ENCODE results near the gene ACO1. TPM values are rescaled to one million over a fixed set of nuclear protein-coding genes. Genes with fewer than 3 reads are reported as not detected.

ACO1 gene
- total and polyA plus RNA-seq, 9 of the 15 experiments (the other 6 are each of a cell fraction or from before 2014, with no cell fraction given): 0.96 to 29.7 (median 16.9) TPM

DNA sequence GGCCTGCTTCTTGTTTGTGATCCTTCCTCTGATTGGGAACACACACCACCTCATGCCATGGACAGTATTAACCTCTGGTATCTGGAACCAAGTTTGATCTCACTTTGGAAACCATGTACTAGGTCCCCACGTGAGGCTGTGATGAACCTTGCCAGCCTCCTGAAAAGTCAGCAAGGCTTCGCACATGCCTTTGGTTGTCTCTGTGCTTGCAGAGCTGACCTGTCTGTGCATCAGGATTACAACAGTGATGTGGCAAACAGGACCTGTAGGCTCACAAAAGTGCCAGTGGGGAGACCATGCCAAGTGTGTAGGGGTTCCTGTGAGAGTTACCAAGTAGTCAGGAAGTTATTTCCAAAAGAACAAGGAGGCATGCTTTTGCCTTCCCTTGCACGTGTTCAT lies 1.4 kb downstream of the ACO1 start:
- DNase-seq (ENCODE audit: extremely low read depth in 1 of 4, low spot score in 3 of 4) (no peak), FAIRE-seq (no peak), ATAC-seq (no peak)
- BruUV-seq (replicated peaks): TSS peak; percentile 47
- H3K36me3 ChIP-seq (ENCODE audit: control insufficient read depth, insufficient read depth, low read length): peaks cover 2% of the 10 kb centered on the region; the same call in 1 of the 3 replicates
- H3K9ac ChIP-seq (ENCODE audit: insufficient read depth in 1 of 2, low read depth in 2 of 2, low read length in 2 of 2): 0 out of 4 replicates have a peak overlapping the region, but pooled peaks of 1 of the 2 experiments have one; percentile 4
- CTCF ChIA-PET (ENCODE audit: low intra/inter-chr PET ratio): interaction anchor here (0.5 kb wide), 1 partner anchor 194 kb away, joined by 3 read pairs; no protein-coding TSS in a partner anchor
- peaks cover 0 to 4% of the 10 kb centered on the region in 2 experiments; a peak in 3 of 5 replicates for H3K4me1 ChIP-seq (replicated peaks in 1 of 2; ENCODE audit: control insufficient read depth in 2 of 2, insufficient read depth in 2 of 2, low read length in 2 of 2)
- H3K9me1 ChIP-seq (ENCODE audit: control insufficient read depth, insufficient read depth, low read length): no peaks in the 10 kb centered on the region
- H2AFZ ChIP-seq (ENCODE audit: low read depth, low read length): no peak overlapping the region
- no peak overlapping the region for H3K4me3 ChIP-seq
- WGBS (ENCODE audit: insufficient coverage, low coverage, missing lambda C conversion rate): 62% methylated on average over 3 of the region's 3 CpGs
- H3K27me3 ChIP-seq (ENCODE audit: control insufficient read depth in 2 of 2, insufficient read depth in 2 of 2, low read length in 2 of 2): no peaks in the 10 kb centered on the region
- intact Hi-C loops (cut with micrococcal nuclease): loop anchor here (2.0 kb wide), 1 partner anchor 45 kb away; no protein-coding TSS in a partner anchor
- no peaks in the 10 kb centered on the region for H3K9me3 ChIP-seq (replicated peaks; ENCODE audit: control insufficient read depth, insufficient read depth, low read depth, low read length)
- in situ Hi-C loops (cut with MboI): loop anchor here (25.0 kb wide), 1 partner anchor 851 kb away; the partner anchor contains the start of gene SPINK4
- H4K20me1 ChIP-seq (replicated peaks; ENCODE audit: control insufficient read depth, insufficient read depth, low read length): no peaks in the 10 kb centered on the region
- no peak overlapping the region for H3K27ac ChIP-seq (ENCODE audit: extremely low read depth, low read depth, low read length)
- TF ChIP-seq, protein P1, sequence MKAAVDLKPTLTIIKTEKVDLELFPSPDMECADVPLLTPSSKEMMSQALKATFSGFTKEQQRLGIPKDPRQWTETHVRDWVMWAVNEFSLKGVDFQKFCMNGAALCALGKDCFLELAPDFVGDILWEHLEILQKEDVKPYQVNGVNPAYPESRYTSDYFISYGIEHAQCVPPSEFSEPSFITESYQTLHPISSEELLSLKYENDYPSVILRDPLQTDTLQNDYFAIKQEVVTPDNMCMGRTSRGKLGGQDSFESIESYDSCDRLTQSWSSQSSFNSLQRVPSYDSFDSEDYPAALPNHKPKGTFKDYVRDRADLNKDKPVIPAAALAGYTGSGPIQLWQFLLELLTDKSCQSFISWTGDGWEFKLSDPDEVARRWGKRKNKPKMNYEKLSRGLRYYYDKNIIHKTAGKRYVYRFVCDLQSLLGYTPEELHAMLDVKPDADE (conservative IDR thresholded peaks at IDR 0.05; ENCODE audit: control insufficient read depth, low read depth, low read length): no peak
- TF ChIP-seq CXXC5 (CRISPR knock-in tag; IDR thresholded peaks at IDR 0.05): no peak
- TF ChIP-seq, protein P2, sequence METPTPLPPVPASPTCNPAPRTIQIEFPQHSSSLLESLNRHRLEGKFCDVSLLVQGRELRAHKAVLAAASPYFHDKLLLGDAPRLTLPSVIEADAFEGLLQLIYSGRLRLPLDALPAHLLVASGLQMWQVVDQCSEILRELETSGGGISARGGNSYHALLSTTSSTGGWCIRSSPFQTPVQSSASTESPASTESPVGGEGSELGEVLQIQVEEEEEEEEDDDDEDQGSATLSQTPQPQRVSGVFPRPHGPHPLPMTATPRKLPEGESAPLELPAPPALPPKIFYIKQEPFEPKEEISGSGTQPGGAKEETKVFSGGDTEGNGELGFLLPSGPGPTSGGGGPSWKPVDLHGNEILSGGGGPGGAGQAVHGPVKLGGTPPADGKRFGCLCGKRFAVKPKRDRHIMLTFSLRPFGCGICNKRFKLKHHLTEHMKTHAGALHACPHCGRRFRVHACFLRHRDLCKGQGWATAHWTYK (CRISPR knock-in tag; IDR thresholded peaks at IDR 0.05): no peak
- TF ChIP-seq MCM5 (IDR thresholded peaks at IDR 0.05; ENCODE audit: low read depth): no peak
- TF ChIP-seq GATAD2B (IDR thresholded peaks at IDR 0.05; ENCODE audit: borderline replicate concordance): no peak
- no peak overlapping the region for H3K4me2 ChIP-seq (ENCODE audit: insufficient read depth, low read length)
- H3K79me2 ChIP-seq (ENCODE audit: control insufficient read depth, insufficient read depth, low read length): peaks cover 19% of the 10 kb centered on the region; the same call in 2 of the 3 replicates
- POLR2A ChIA-PET: no interaction called here

All from K562 (cell line).